ENCODE results near the gene ZNF100.

DNA sequence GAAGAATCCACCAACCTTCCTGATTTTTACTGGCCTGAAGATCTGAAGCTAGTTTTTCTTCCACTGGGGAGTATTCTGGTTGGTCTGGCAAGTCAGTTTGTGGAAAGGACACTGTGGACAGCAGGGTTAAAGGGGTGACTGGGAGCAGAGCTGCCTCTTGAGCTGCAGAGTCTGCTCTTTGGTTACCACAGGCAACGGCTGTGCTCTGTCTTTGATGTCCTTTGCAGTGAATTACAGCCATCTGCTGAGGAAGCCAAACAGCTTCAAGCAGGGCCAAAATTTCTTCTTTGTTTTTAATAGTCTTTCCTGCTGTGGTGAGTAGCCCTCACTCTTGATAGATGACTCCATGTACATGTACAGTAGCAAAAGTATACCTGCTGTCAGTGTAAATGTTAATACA is 75.7 kb downstream of the ZNF100 start:
- no peak for TF ChIP-seq POLR2A (IDR thresholded peaks at IDR 0.05)
- TF ChIP-seq, protein P1, sequence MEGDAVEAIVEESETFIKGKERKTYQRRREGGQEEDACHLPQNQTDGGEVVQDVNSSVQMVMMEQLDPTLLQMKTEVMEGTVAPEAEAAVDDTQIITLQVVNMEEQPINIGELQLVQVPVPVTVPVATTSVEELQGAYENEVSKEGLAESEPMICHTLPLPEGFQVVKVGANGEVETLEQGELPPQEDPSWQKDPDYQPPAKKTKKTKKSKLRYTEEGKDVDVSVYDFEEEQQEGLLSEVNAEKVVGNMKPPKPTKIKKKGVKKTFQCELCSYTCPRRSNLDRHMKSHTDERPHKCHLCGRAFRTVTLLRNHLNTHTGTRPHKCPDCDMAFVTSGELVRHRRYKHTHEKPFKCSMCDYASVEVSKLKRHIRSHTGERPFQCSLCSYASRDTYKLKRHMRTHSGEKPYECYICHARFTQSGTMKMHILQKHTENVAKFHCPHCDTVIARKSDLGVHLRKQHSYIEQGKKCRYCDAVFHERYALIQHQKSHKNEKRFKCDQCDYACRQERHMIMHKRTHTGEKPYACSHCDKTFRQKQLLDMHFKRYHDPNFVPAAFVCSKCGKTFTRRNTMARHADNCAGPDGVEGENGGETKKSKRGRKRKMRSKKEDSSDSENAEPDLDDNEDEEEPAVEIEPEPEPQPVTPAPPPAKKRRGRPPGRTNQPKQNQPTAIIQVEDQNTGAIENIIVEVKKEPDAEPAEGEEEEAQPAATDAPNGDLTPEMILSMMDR (IDR thresholded peaks at IDR 0.05) = no peak
